Endodermal cell (in vitro differentiated cells): Measurements from ENCODE around the gene ACO2. TPM values are rescaled to one million over a fixed set of nuclear protein-coding genes. Genes with fewer than 3 reads are reported as not detected.
A peak's percentile ranks its signal among the peaks of the same experiment; 100 is the strongest.

Source experiments
- DNase-seq: peaks from one replicate; pipeline ENCODE4 v3.0.0-alpha.2; 2017
- H3K27ac ChIP-seq: 2 replicates; pipeline ENCODE4 v1.5.1; 2013; ENCODE audit warnings: mild to moderate bottlenecking, low read depth, low read length, moderate library complexity
- H3K27me3 ChIP-seq: 2 replicates; pipeline ENCODE4 v1.6.1; 2013; ENCODE audit warnings: mild to moderate bottlenecking, low read length, moderate library complexity; ENCODE audit not compliant: insufficient read depth, control insufficient read depth, poor library complexity, severe bottlenecking
- H3K36me3 ChIP-seq: 2 replicates; pipeline ENCODE4 v1.7.0; 2013; ENCODE audit warnings: mild to moderate bottlenecking, low read length, moderate library complexity; ENCODE audit not compliant: control insufficient read depth, insufficient read depth
- H3K4me1 ChIP-seq: one replicate; pipeline ENCODE4 v1.7.0; 2013; ENCODE audit warnings: low read length; ENCODE audit not compliant: control insufficient read depth, insufficient read depth
- H3K4me3 ChIP-seq: 2 replicates; pipeline ENCODE4 v1.5.1; 2013; ENCODE audit warnings: mild to moderate bottlenecking, low read length, moderate library complexity
- H3K9ac ChIP-seq: 2 replicates; pipeline ENCODE4 v1.6.1; 2013; ENCODE audit warnings: mild to moderate bottlenecking, low read length, moderate library complexity; ENCODE audit not compliant: poor library complexity, severe bottlenecking; ENCODE audit errors: extremely low read depth
- H3K9me3 ChIP-seq: 2 replicates; pipeline ENCODE4 v1.6.1; 2013; ENCODE audit warnings: mild to moderate bottlenecking, low read length, moderate library complexity; ENCODE audit not compliant: control insufficient read depth
- H3K27ac Mint-ChIP-seq: 2 replicates; pipeline ENCODE4 v1.8.0; 2020; ENCODE audit warnings: mixed read lengths
- H3K27me3 Mint-ChIP-seq: 2 replicates; pipeline ENCODE4 v1.8.0; 2021; ENCODE audit warnings: mild to moderate bottlenecking, mixed read lengths; ENCODE audit not compliant: insufficient read depth
- H3K36me3 Mint-ChIP-seq: 2 replicates; pipeline ENCODE4 v1.8.0; 2020; ENCODE audit warnings: low read depth, mixed read lengths
- H3K4me1 Mint-ChIP-seq: 2 replicates; pipeline ENCODE4 v1.8.0; 2020; ENCODE audit warnings: mixed read lengths
- H3K4me3 Mint-ChIP-seq: 2 replicates; pipeline ENCODE4 v1.8.0; 2020; ENCODE audit warnings: mild to moderate bottlenecking, moderate library complexity, mixed read lengths
- H3K9me3 Mint-ChIP-seq: 2 replicates; pipeline ENCODE4 v1.8.0; 2020; ENCODE audit warnings: mild to moderate bottlenecking, mixed read lengths
- WGBS, 2 experiments: methylation state at CpG; one replicate each; pipeline versions ENCODE4 v1.1.5 to v1.1.7; 2013; ENCODE audit warnings: missing lambda C conversion rate in 2 of 2, mixed read lengths in 1 of 2; ENCODE audit not compliant: insufficient coverage in 1 of 2, insufficient read length in 1 of 2; 5-methylcytosine and 5-hydroxymethylcytosine counted together
- total RNA-seq, 2 donors: library from RNA; stranded (reverse); fragmentation: NEBNext Ultra II Directional in 1 of 2; extraction: Animal tissue kit (Norgen Biotek cat#: 25700) in 1 of 2; gene quantifications; 2 replicates in 1 of 2; 3 replicates in 1 of 2; pipeline ENCODE4 v1.2.1, GENCODE V29; 2021
- TF ChIP-seq, protein P1 (sequence below): fragments of 200-600 bp; sonication (generic); conservative IDR thresholded peaks from 2 replicates; pipeline ENCODE4 v1.5.0; 2021; ENCODE audit warnings: antibody characterized with exemption, mild to moderate bottlenecking

Gene ACO2
- total RNA-seq, 2 donors from 2014 or later: 69.0 to 82.3 TPM

- peaks cover 10% of the 10 kb centered on the region for H3K36me3 ChIP-seq
- H3K27me3 ChIP-seq: no peaks in the 10 kb centered on the region
- Mint-ChIP-seq H3K4me3 (no peak overlapping the region), H3K27me3 (no peaks in the 10 kb centered on the region), H3K27ac (no peak overlapping the region), H3K4me1 (no peaks in the 10 kb centered on the region), H3K9me3 (no peaks in the 10 kb centered on the region), H3K36me3 (peaks cover 16% of the 10 kb centered on the region)
- H3K9ac ChIP-seq: no peak overlapping the region
- no peak overlapping the region for H3K27ac ChIP-seq
- H3K4me1 ChIP-seq: no peaks in the 10 kb centered on the region
- no peaks in the 10 kb centered on the region for H3K9me3 ChIP-seq
- no peak for DNase-seq
- H3K4me3 ChIP-seq: no peak overlapping the region
- TF ChIP-seq, protein P1, sequence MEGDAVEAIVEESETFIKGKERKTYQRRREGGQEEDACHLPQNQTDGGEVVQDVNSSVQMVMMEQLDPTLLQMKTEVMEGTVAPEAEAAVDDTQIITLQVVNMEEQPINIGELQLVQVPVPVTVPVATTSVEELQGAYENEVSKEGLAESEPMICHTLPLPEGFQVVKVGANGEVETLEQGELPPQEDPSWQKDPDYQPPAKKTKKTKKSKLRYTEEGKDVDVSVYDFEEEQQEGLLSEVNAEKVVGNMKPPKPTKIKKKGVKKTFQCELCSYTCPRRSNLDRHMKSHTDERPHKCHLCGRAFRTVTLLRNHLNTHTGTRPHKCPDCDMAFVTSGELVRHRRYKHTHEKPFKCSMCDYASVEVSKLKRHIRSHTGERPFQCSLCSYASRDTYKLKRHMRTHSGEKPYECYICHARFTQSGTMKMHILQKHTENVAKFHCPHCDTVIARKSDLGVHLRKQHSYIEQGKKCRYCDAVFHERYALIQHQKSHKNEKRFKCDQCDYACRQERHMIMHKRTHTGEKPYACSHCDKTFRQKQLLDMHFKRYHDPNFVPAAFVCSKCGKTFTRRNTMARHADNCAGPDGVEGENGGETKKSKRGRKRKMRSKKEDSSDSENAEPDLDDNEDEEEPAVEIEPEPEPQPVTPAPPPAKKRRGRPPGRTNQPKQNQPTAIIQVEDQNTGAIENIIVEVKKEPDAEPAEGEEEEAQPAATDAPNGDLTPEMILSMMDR: no peak
- WGBS, 2 experiments: 94 to 96% methylated on average over 15 to 26 of the region's 26 CpGs
Observed at GRCh38 chr22:41574847-41575381, 106.0 kb downstream of the ACO2 start.

- no peaks in the 10 kb centered on the region for H3K27me3 ChIP-seq
- no peaks in the 10 kb centered on the region for H3K9me3 Mint-ChIP-seq
- H3K4me3 ChIP-seq: no peak overlapping the region
- no peaks in the 10 kb centered on the region for H3K27me3 Mint-ChIP-seq
- TF ChIP-seq, protein P1: no peak
- peaks cover 16% of the 10 kb centered on the region for H3K36me3 Mint-ChIP-seq
- H3K27ac Mint-ChIP-seq: no peak overlapping the region
- H3K4me3 Mint-ChIP-seq: no peak overlapping the region
- DNase-seq: no peak
- H3K9ac ChIP-seq: no peak overlapping the region
- no peaks in the 10 kb centered on the region for H3K9me3 ChIP-seq
- 93% methylated on average over 15 of the region's 15 CpGs; no CpG with 5 or more reads in 1 of the 2 experiments for WGBS, 2 experiments
- no peaks in the 10 kb centered on the region for H3K4me1 Mint-ChIP-seq
- H3K36me3 ChIP-seq: peaks cover 12% of the 10 kb centered on the region
- no peak overlapping the region for H3K27ac ChIP-seq
- no peaks in the 10 kb centered on the region for H3K4me1 ChIP-seq
Observed at GRCh38 chr22:41575533-41575932, 106.6 kb downstream of the ACO2 start.

- Mint-ChIP-seq H3K27ac (no peak overlapping the region), H3K4me1 (no peaks in the 10 kb centered on the region), H3K36me3 (peaks cover 16% of the 10 kb centered on the region), H3K27me3 (no peaks in the 10 kb centered on the region), H3K9me3 (no peaks in the 10 kb centered on the region), H3K4me3 (no peak overlapping the region)
- 56 to 62% methylated on average over 9 of the region's 9 CpGs for WGBS, 2 experiments
- H3K9me3 ChIP-seq: no peaks in the 10 kb centered on the region
- TF ChIP-seq, protein P1: peak; percentile 89
- no peaks in the 10 kb centered on the region for H3K4me1 ChIP-seq
- H3K27ac ChIP-seq: no peak overlapping the region
- H3K36me3 ChIP-seq: peaks cover 12% of the 10 kb centered on the region
- H3K9ac ChIP-seq: no peak overlapping the region
- DNase-seq: peak; percentile 94
- no peak overlapping the region for H3K4me3 ChIP-seq
- no peaks in the 10 kb centered on the region for H3K27me3 ChIP-seq
Observed at GRCh38 chr22:41576877-41577276, 108.0 kb downstream of the ACO2 start.
